NCI-H2196 treated with DMSO at 0.1 percent for 48 hours (cell line): Measurements from ENCODE around the gene ING4.
"Not testable (repeated sequence)": the region's sequence is repeated elsewhere in the genome, so short reads cannot be mapped to it uniquely, and the experiment has no call there.

ENCODE experiments used
- DNase-seq: peaks from one replicate; lab custom pipeline; 2025; ENCODE audit not compliant: unreplicated experiment; lab: John Stamatoyannopoulos, UW

ING4 gene

GRCh38 chr12:6662906-6663742, at the start of gene ING4:
Gene ING4 (minus strand): TSS chr12:6663119. CDS start chr12:6663101, 18 bp downstream.
- DNase-seq, result peak; percentile 81

- DNase-seq, result no peak
These were observed 46.1 kb upstream of the ING4 start for GRCh38 chr12:6708960-6709394.

GRCh38 chr12:6708351-6708750, 45.4 kb upstream of the ING4 start:
- DNase-seq, result not testable (repeated sequence)

GRCh38 chr12:6703631-6704030, 40.7 kb upstream of the ING4 start:
- no peak for DNase-seq

GRCh38 chr12:6701078-6701768, 38.3 kb upstream of the ING4 start:
- DNase-seq, result no peak

GRCh38 chr12:6700646-6701051, 37.7 kb upstream of the ING4 start, which contains the start of gene PIANP:
Gene PIANP (minus strand): TSS chr12:6700815. CDS start chr12:6698061, 2,754 bp downstream.
- no peak for DNase-seq

GRCh38 chr12:6699989-6700645, 37.2 kb upstream of the ING4 start:
- no peak for DNase-seq

- no peak for DNase-seq
These were observed 36.5 kb upstream of the ING4 start for GRCh38 chr12:6699259-6699988.

GRCh38 chr12:6698352-6699046, 35.6 kb upstream of the ING4 start:
- no peak for DNase-seq

- no peak for DNase-seq
These were observed 34.8 kb upstream of the ING4 start for GRCh38 chr12:6697584-6698351.

- DNase-seq, result no peak
These were observed 34.0 kb upstream of the ING4 start for GRCh38 chr12:6696690-6697583.

- DNase-seq, result no peak
These were observed 32.6 kb upstream of the ING4 start for GRCh38 chr12:6695313-6696045.

- no peak for DNase-seq
These were observed 31.8 kb upstream of the ING4 start for GRCh38 chr12:6694701-6695100.

- no peak for DNase-seq
These were observed 31.0 kb upstream of the ING4 start for GRCh38 chr12:6693832-6694355.

- no peak for DNase-seq
These were observed 30.0 kb upstream of the ING4 start for GRCh38 chr12:6692888-6693287.

GRCh38 chr12:6691473-6691872, 28.6 kb upstream of the ING4 start:
- DNase-seq, result no peak

- DNase-seq, result peak; percentile 79
These were observed 26.3 kb upstream of the ING4 start, which contains the start of gene ZNF384 for GRCh38 chr12:6688999-6689882. Gene ZNF384 (minus strand): TSS chr12:6689375. CDS start chr12:6679520, 9,855 bp downstream.
